Lower lobe of right lung (tissue), 2 donors: ENCODE data around the gene MXRA8. TPM values are rescaled to one million over a fixed set of nuclear protein-coding genes. Genes with fewer than 3 reads are reported as not detected.

ENCODE experiments used
- ATAC-seq, 2 donors: fragments of 200-7000 bp; cut with Tn5 transposase; one replicate each; pipeline ENCODE4 v1.9.1; 2020 to 2022; ENCODE audit warnings: mild to moderate bottlenecking in 2 of 2, moderate library complexity in 2 of 2
- DNase-seq: peaks from one replicate; pipeline ENCODE4 v3.0.0-alpha.2; 2020
- H3K27ac ChIP-seq: fragments of 200-600 bp; one replicate; pipeline ENCODE4 v1.8.0; 2022
- H3K27me3 ChIP-seq: fragments of 200-600 bp; one replicate; pipeline ENCODE4 v1.8.0; 2022; ENCODE audit warnings: low read depth
- H3K36me3 ChIP-seq: fragments of 200-600 bp; one replicate; pipeline ENCODE4 v1.8.0; 2022; ENCODE audit warnings: mild to moderate bottlenecking
- H3K4me1 ChIP-seq: fragments of 200-600 bp; one replicate; pipeline ENCODE4 v1.8.0; 2022
- H3K4me3 ChIP-seq: fragments of 200-600 bp; one replicate; pipeline ENCODE4 v1.8.0; 2022; ENCODE audit warnings: mild to moderate bottlenecking
- H3K9me3 ChIP-seq: fragments of 200-600 bp; one replicate; pipeline ENCODE4 v1.8.0; 2022
- intact Hi-C: fragments of 100-400 bp; cut with DNase I; formaldehyde crosslinking; loops from one replicate; pipeline ENCODE4 v1.11.0; 2022
- total RNA-seq: library from RNA; stranded (reverse); fragmentation: NEBNext Ultra II Directional; extraction: Animal tissue kit (Norgen Biotek cat#: 25700); gene quantifications from one replicate; pipeline ENCODE4 v1.2.1, GENCODE V29; 2021
- TF ChIP-seq, protein P1 (sequence below): fragments of 200-600 bp; IDR thresholded peaks from one replicate; pipeline ENCODE4 v1.8.0; 2022; ENCODE audit warnings: antibody characterized with exemption, mild to moderate bottlenecking
- donor health status: DM: no; HTN: yes; CAD: no; lungs with severe emphysema.

The MXRA8 gene
- total RNA-seq, 1 donor from 2014 or later: 39.3 TPM

- no peaks in the 10 kb centered on the region for H3K9me3 ChIP-seq
- peaks cover 14% of the 10 kb centered on the region for H3K4me1 ChIP-seq
- intact Hi-C loops: no loop called here
- H3K27me3 ChIP-seq: no peaks in the 10 kb centered on the region
- TF ChIP-seq, protein P1, sequence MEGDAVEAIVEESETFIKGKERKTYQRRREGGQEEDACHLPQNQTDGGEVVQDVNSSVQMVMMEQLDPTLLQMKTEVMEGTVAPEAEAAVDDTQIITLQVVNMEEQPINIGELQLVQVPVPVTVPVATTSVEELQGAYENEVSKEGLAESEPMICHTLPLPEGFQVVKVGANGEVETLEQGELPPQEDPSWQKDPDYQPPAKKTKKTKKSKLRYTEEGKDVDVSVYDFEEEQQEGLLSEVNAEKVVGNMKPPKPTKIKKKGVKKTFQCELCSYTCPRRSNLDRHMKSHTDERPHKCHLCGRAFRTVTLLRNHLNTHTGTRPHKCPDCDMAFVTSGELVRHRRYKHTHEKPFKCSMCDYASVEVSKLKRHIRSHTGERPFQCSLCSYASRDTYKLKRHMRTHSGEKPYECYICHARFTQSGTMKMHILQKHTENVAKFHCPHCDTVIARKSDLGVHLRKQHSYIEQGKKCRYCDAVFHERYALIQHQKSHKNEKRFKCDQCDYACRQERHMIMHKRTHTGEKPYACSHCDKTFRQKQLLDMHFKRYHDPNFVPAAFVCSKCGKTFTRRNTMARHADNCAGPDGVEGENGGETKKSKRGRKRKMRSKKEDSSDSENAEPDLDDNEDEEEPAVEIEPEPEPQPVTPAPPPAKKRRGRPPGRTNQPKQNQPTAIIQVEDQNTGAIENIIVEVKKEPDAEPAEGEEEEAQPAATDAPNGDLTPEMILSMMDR: no peak
- H3K27ac ChIP-seq: no peak overlapping the region
- no peak overlapping the region for H3K4me3 ChIP-seq
- H3K36me3 ChIP-seq: no peaks in the 10 kb centered on the region
- ATAC-seq: no peak
- DNase-seq: no peak
Observed at GRCh38 chr1:1367315-1367714, 9.0 kb upstream of the MXRA8 start.

GRCh38 chr1:1366699-1367066, 8.3 kb upstream of the MXRA8 start:
- Histone ChIP-seq H3K4me3 (no peak overlapping the region), H3K27ac (no peak overlapping the region), H3K9me3 (no peaks in the 10 kb centered on the region), H3K4me1 (peaks cover 7% of the 10 kb centered on the region), H3K27me3 (no peaks in the 10 kb centered on the region), H3K36me3 (no peaks in the 10 kb centered on the region)
- TF ChIP-seq, protein P1: no peak
- ATAC-seq: no peak
- no peak for DNase-seq
- intact Hi-C loops: no loop called here

- Histone ChIP-seq H3K4me3 (no peak overlapping the region), H3K36me3 (no peaks in the 10 kb centered on the region), H3K4me1 (peaks cover 3% of the 10 kb centered on the region), H3K27me3 (no peaks in the 10 kb centered on the region), H3K9me3 (no peaks in the 10 kb centered on the region), H3K27ac (no peak overlapping the region)
- intact Hi-C loops: no loop called here
- DNase-seq: no peak
- TF ChIP-seq, protein P1: no peak
- no peak for ATAC-seq
Observed at GRCh38 chr1:1365875-1366698, 7.7 kb upstream of the MXRA8 start.

DNA sequence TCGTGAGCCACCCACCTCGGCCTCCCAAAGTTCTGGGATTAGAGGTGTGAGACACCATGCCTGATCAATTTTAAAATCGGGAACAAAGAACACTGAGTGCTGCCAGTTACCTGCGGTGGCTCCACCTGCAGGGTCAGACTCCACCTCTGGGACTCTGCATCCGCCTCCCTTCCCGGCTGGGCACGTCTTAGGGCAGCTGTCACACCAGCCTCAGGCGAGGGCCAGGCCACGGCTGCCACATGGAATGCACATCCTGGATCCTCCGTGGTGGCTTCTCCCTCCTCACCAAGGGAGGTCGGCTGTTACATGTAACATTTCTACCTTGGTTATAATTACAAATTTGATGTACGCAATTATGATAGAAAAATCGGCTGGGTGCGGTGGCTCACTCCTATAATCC, 5.9 kb upstream of the MXRA8 start:
- H3K27me3 ChIP-seq: peaks cover 3% of the 10 kb centered on the region
- ATAC-seq (no peak), DNase-seq (no peak)
- no peak overlapping the region for H3K4me3 ChIP-seq
- no peaks in the 10 kb centered on the region for H3K9me3 ChIP-seq
- intact Hi-C loops: no loop called here
- peaks cover 19% of the 10 kb centered on the region for H3K4me1 ChIP-seq
- H3K27ac ChIP-seq: no peak overlapping the region
- H3K36me3 ChIP-seq: no peaks in the 10 kb centered on the region
- TF ChIP-seq, protein P1: no peak

- Histone ChIP-seq H3K27me3 (peaks cover 22% of the 10 kb centered on the region), H3K4me1 (peaks cover 27% of the 10 kb centered on the region), H3K27ac (peak overlapping the region; percentile 64), H3K36me3 (no peaks in the 10 kb centered on the region), H3K9me3 (no peaks in the 10 kb centered on the region), H3K4me3 (no peak overlapping the region)
- DNase-seq (no peak), ATAC-seq (no peak)
- intact Hi-C loops: no loop called here
- TF ChIP-seq, protein P1: no peak
Observed at GRCh38 chr1:1361982-1362423, 3.6 kb upstream of the MXRA8 start.
